ENCODE data around the gene LIFR.
"Not testable (repeated sequence)": the region's sequence is repeated elsewhere in the genome, so short reads cannot be mapped to it uniquely, and the experiment has no call there.

Gene LIFR

DNA sequence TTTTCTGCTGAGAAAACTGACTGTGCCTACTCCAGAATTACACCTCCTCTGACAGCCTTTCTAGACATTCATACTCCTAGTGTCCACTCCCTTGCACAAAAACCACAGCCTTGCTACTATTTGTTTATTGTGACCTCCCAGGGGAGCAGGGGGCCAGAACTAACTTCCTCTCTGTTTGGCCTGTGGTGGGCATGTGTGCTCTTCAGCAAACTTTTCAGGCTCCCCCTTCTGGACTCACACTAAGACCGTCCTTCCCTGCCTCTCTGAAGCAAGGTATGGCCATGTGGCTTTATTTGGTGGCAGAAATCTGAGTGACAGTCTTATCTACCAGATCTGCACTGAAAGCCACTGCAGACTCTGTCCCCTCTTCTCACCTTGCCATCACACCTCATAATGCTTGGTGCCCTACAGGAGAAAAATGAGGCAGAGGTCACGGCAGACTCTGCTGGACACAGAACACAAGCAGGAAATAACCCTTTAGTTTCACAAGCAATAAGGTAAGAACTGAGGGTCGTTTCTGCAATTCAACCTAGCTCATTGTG lies 28.2 kb downstream of the LIFR start:
- DNase-seq (ENCODE audit: low spot score) = no peak
- no peak for TF ChIP-seq CTCF (IDR thresholded peaks at IDR 0.05; ENCODE audit: borderline replicate concordance, control extremely low read depth, extremely low read depth, insufficient read depth, missing control alignments)
- in situ Hi-C loops (cut with MboI; ENCODE audit: low sequenced_read_pairs, unreplicated experiment) = no loop called here

DNA sequence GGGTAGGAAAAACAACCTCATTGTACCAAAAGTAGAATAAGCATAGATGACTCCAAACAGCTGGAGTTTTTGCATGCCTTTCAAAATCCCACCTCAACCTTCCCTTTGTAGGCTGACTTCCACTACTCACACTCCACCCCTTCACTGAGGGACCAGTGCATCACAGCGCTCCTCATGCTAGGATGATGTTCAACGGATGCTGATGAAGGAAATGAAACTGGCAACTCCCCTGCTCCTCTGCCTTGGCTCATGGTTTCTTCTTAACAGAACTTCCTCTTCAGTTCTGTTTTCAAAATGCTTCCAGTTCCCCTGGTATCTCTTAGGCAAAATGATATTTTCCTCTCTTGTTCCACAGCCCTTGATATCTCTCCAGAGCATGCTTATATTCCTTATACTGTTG lies 29.0 kb downstream of the LIFR start:
- in situ Hi-C loops (cut with MboI; ENCODE audit: low sequenced_read_pairs, unreplicated experiment) = no loop called here
- TF ChIP-seq CTCF (IDR thresholded peaks at IDR 0.05; ENCODE audit: borderline replicate concordance, control extremely low read depth, extremely low read depth, insufficient read depth, missing control alignments) = no peak
- no peak for DNase-seq (ENCODE audit: low spot score)

GRCh38 chr5:38524022-38524421 lies 32.4 kb downstream of the LIFR start:
- TF ChIP-seq CTCF (IDR thresholded peaks at IDR 0.05; ENCODE audit: borderline replicate concordance, control extremely low read depth, extremely low read depth, insufficient read depth, missing control alignments) = no peak
- in situ Hi-C loops (cut with MboI; ENCODE audit: low sequenced_read_pairs, unreplicated experiment) = no loop called here
- no peak for DNase-seq (ENCODE audit: low spot score)

GRCh38 chr5:38519476-38519875 lies 37.0 kb downstream of the LIFR start:
- TF ChIP-seq CTCF (IDR thresholded peaks at IDR 0.05; ENCODE audit: borderline replicate concordance, control extremely low read depth, extremely low read depth, insufficient read depth, missing control alignments) = no peak
- in situ Hi-C loops (cut with MboI; ENCODE audit: low sequenced_read_pairs, unreplicated experiment) = no loop called here
- DNase-seq (ENCODE audit: low spot score) = no peak

DNA sequence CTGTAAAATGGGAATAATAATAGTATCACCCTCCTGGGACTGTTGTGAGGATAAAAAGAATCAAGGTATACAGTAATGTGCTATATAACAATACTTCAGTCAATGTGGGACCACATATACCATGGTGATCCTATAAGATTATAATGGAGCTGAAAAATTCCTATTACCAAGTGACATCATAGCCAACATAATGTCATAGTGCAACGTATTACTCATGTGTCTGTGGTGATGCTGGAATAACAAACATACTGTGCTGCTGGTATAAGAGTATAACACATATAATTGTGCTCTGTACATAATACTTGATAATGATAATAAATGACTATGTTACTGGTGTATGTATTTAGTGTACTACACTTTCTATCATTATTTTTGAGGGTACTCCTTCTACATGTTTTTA lies 38.1 kb downstream of the LIFR start:
- no peak for TF ChIP-seq CTCF (IDR thresholded peaks at IDR 0.05; ENCODE audit: borderline replicate concordance, control extremely low read depth, extremely low read depth, insufficient read depth, missing control alignments)
- no peak for DNase-seq (ENCODE audit: low spot score)
- in situ Hi-C loops (cut with MboI; ENCODE audit: low sequenced_read_pairs, unreplicated experiment) = no loop called here

GRCh38 chr5:38516649-38517048 lies 39.8 kb downstream of the LIFR start:
- in situ Hi-C loops (cut with MboI; ENCODE audit: low sequenced_read_pairs, unreplicated experiment); DNase-seq (ENCODE audit: low spot score): not testable (repeated sequence)

DNA sequence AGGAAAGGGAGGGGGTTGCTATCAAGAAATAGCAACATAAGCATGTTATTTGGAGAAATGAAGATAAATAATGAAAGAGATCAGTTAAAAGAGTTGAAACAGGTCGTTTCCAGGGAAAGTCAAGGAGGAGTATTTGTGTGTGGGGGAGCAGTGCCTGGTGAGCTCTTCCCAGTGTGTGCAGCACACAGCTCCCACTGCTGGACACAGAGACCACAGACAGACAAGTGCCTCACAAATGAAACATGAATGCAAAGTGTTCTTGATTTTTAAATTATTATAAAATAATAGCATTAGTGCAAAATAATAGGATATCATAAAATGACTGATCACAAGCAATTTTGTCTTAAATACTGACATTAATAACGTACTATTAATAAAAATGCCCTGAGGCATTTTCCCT lies 40.8 kb downstream of the LIFR start:
- in situ Hi-C loops (cut with MboI; ENCODE audit: low sequenced_read_pairs, unreplicated experiment) = no loop called here
- DNase-seq (ENCODE audit: low spot score) = no peak
- no peak for TF ChIP-seq CTCF (IDR thresholded peaks at IDR 0.05; ENCODE audit: borderline replicate concordance, control extremely low read depth, extremely low read depth, insufficient read depth, missing control alignments)
